IMR-90 (cell line): ENCODE measurements around the gene S100B. TPM values are rescaled to one million over a fixed set of nuclear protein-coding genes. Genes with fewer than 3 reads are reported as not detected.

Experiments used
- ATAC-seq: fragments of 200-7000 bp; cut with Tn5 transposase; 2 replicates; pipeline ENCODE4 v1.9.1; 2020; ENCODE audit warnings: low read depth, mild to moderate bottlenecking, moderate library complexity
- BruUV-seq: library from RNA; stranded (reverse); fragments of 400-500 nt; replicated peaks from 2 replicates; lab custom pipeline; 2021; lab: Mats Ljungman, UMichigan
- CTCF ChIA-PET: fragments of 300-600 bp; formaldehyde crosslinking; extraction: SDS; loops from one replicate; lab custom pipeline; 2021; ENCODE audit warnings: antibody characterized with exemption; lab: Yijun Ruan, JAX
- POLR2A ChIA-PET: fragments of 300-600 bp; sonication (Branson Sonifier 250); formaldehyde crosslinking; loops from one replicate; lab custom pipeline; 2022; ENCODE audit warnings: antibody characterized with exemption; ENCODE audit not compliant: unreplicated experiment; lab: Charles Lee
- DNase-seq: peaks from one replicate; pipeline ENCODE4 v3.0.0; 2013
- H2AFZ ChIP-seq: replicated peaks from 2 replicates; pipeline ENCODE3; 2013; ENCODE audit warnings: low read length, mild to moderate bottlenecking; ENCODE audit not compliant: poor library complexity
- H2AK5ac ChIP-seq: 2 replicates; pipeline ENCODE4 v1.6.1; 2013; ENCODE audit warnings: low read depth, low read length, inconsistent platforms
- H2AK9ac ChIP-seq: replicated peaks from 2 replicates; pipeline ENCODE3; 2013; ENCODE audit warnings: mild to moderate bottlenecking, low read depth, low read length, moderate library complexity; ENCODE audit not compliant: poor library complexity
- H2BK120ac ChIP-seq: 2 replicates; pipeline ENCODE4 v1.6.1; 2013; ENCODE audit warnings: low read depth, low read length, inconsistent platforms
- H2BK15ac ChIP-seq: 3 replicates; pipeline ENCODE4 v1.6.1; 2013; ENCODE audit warnings: low read depth, low read length, inconsistent platforms
- H2BK20ac ChIP-seq: 2 replicates; pipeline ENCODE4 v1.6.1; 2013; ENCODE audit warnings: low read depth, mild to moderate bottlenecking, inconsistent platforms, low read length, moderate library complexity
- H2BK5ac ChIP-seq: 2 replicates; pipeline ENCODE4 v1.6.1; 2013; ENCODE audit warnings: mild to moderate bottlenecking, low read depth, low read length, inconsistent platforms; ENCODE audit not compliant: poor library complexity, severe bottlenecking
- H3K14ac ChIP-seq: replicated peaks from 2 replicates; pipeline ENCODE4 v1.6.1; 2013; ENCODE audit warnings: low read depth, low read length, inconsistent platforms
- H3K18ac ChIP-seq: 2 replicates; pipeline ENCODE4 v1.6.1; 2013; ENCODE audit warnings: low read depth, low read length, control low read depth
- H3K23ac ChIP-seq: 2 replicates; pipeline ENCODE4 v1.6.1; 2013; ENCODE audit warnings: low read depth, low read length, inconsistent platforms
- H3K27ac ChIP-seq: 2 replicates; pipeline ENCODE4 v1.5.1; 2013; ENCODE audit warnings: mild to moderate bottlenecking, control low read depth, low read length; ENCODE audit not compliant: insufficient read depth
- H3K27me3 ChIP-seq: 2 replicates; pipeline ENCODE4 v1.6.1; 2013; ENCODE audit warnings: low read length; ENCODE audit not compliant: control insufficient read depth, insufficient read depth
- H3K36me3 ChIP-seq: 2 replicates; pipeline ENCODE4 v1.6.1; 2013; ENCODE audit warnings: low read length, mixed read lengths; ENCODE audit not compliant: control insufficient read depth, insufficient read depth
- H3K4ac ChIP-seq: 2 replicates; pipeline ENCODE4 v1.6.1; 2013; ENCODE audit warnings: low read depth, low read length, inconsistent platforms
- H3K4me1 ChIP-seq: 2 replicates; pipeline ENCODE4 v1.6.1; 2013; ENCODE audit warnings: low read length, mixed read lengths; ENCODE audit not compliant: control insufficient read depth, insufficient read depth
- H3K4me2 ChIP-seq: 2 replicates; pipeline ENCODE4 v1.6.1; 2013; ENCODE audit warnings: low read depth, mild to moderate bottlenecking, control low read depth, low read length, moderate library complexity
- H3K4me3 ChIP-seq: 2 replicates; pipeline ENCODE4 v1.5.1; 2013; ENCODE audit warnings: low read depth, mild to moderate bottlenecking, control low read depth, low read length, moderate library complexity; ENCODE audit not compliant: insufficient read depth
- H3K56ac ChIP-seq: 2 replicates; pipeline ENCODE4 v1.6.1; 2013; ENCODE audit warnings: low read length, inconsistent platforms; ENCODE audit not compliant: insufficient read depth; ENCODE audit errors: extremely low read depth
- H3K79me1 ChIP-seq, 2 experiments: 2 replicates each; pipeline ENCODE4 v1.6.1; 2013; ENCODE audit warnings: low read length in 2 of 2, inconsistent platforms in 1 of 2, low read depth in 1 of 2
- H3K9ac ChIP-seq: 2 replicates; pipeline ENCODE4 v1.6.1; 2013; ENCODE audit warnings: low read depth, low read length, control low read depth
- H3K9me1 ChIP-seq: 2 replicates; pipeline ENCODE4 v1.6.1; 2013; ENCODE audit warnings: low read length, inconsistent platforms; ENCODE audit not compliant: insufficient read depth
- H3K9me3 ChIP-seq: 2 replicates; pipeline ENCODE4 v1.6.1; 2013; ENCODE audit warnings: low read length; ENCODE audit not compliant: control insufficient read depth, insufficient read depth
- H4K20me1 ChIP-seq: 2 replicates; pipeline ENCODE4 v1.6.1; 2013; ENCODE audit warnings: low read length, inconsistent platforms; ENCODE audit not compliant: insufficient read depth
- H4K5ac ChIP-seq: 2 replicates; pipeline ENCODE4 v1.6.1; 2013; ENCODE audit warnings: mild to moderate bottlenecking, low read depth, low read length, control low read depth
- H4K8ac ChIP-seq, 2 experiments: 2 replicates each; pipeline ENCODE4 v1.6.1; 2013; ENCODE audit warnings: low read depth in 2 of 2, low read length in 2 of 2, control low read depth in 1 of 2, inconsistent platforms in 1 of 2
- H4K91ac ChIP-seq: 2 replicates; pipeline ENCODE4 v1.6.1; 2013; ENCODE audit warnings: low read depth, low read length, inconsistent platforms; ENCODE audit not compliant: insufficient read depth
- CEBPB ChIP-seq: IDR thresholded peaks from 2 replicates; pipeline ENCODE4 v1.6.1; 2012; ENCODE audit warnings: low read depth, low read length, improper control_type of control experiment
- MXI1 ChIP-seq: IDR thresholded peaks from 2 replicates; pipeline ENCODE4 v1.6.1; 2012; ENCODE audit warnings: low read depth, mild to moderate bottlenecking, low read length, moderate library complexity, borderline replicate concordance
- NFE2L2 ChIP-seq: fragments of 150-350 bp; IDR thresholded peaks from 2 replicates; pipeline ENCODE4 v1.6.1; 2016; ENCODE audit warnings: low read depth, mild to moderate bottlenecking, low read length
- RCOR1 ChIP-seq: IDR thresholded peaks from 2 replicates; pipeline ENCODE4 v1.6.1; 2012; ENCODE audit warnings: mild to moderate bottlenecking, low read length, improper control_type of control experiment; ENCODE audit not compliant: insufficient replicate concordance
- RFX5 ChIP-seq: IDR thresholded peaks from 2 replicates; pipeline ENCODE4 v1.8.0; 2012; ENCODE audit warnings: low read depth, mild to moderate bottlenecking, low read length, moderate library complexity
- WGBS, 2 experiments: methylation state at CpG; one replicate each; pipeline versions ENCODE4 v1.1.5 to v1.1.7; 2013; ENCODE audit warnings: missing lambda C conversion rate in 2 of 2; ENCODE audit not compliant: insufficient read length in 1 of 2; ENCODE audit errors: extremely low coverage in 2 of 2; 5-methylcytosine and 5-hydroxymethylcytosine counted together
- dilution Hi-C: fragments of 300-500 bp; cut with HindIII; formaldehyde crosslinking; loops from one replicate; pipeline ENCODE4 v1.14.3; 2018; ENCODE audit warnings: low sequenced_read_pairs; ENCODE audit not compliant: unreplicated experiment
- in situ Hi-C: fragments of 300-500 bp; cut with MboI; formaldehyde crosslinking; loops from 3 replicates; pipeline ENCODE4 v1.14.3; 2019; ENCODE audit warnings: low sequenced_read_pairs, inconsistent platforms, mixed read lengths
- intact Hi-C: fragments of 100-400 bp; cut with micrococcal nuclease; formaldehyde crosslinking; loops from 2 replicates; pipeline ENCODE4 v1.10.0; 2022
- polyA plus RNA-seq, 3 experiments: library from polyadenylated mRNA; depleted of rRNA; stranded (reverse); fragments of >200 nt; gene quantifications; 2 replicates each; pipeline ENCODE4 v1.2.3, GENCODE V29; 2012; ENCODE audit warnings: low replicate concordance in 1 of 3
- total RNA-seq: library from RNA; depleted of rRNA; stranded (reverse); fragments of >200 nt; gene quantifications from 2 replicates; pipeline ENCODE4 v1.2.3, GENCODE V29; 2012

S100B gene
- total and polyA plus RNA-seq, 2 of the 4 experiments (the other 2 are of a cell fraction), result 0.18 to 0.26 TPM

DNA sequence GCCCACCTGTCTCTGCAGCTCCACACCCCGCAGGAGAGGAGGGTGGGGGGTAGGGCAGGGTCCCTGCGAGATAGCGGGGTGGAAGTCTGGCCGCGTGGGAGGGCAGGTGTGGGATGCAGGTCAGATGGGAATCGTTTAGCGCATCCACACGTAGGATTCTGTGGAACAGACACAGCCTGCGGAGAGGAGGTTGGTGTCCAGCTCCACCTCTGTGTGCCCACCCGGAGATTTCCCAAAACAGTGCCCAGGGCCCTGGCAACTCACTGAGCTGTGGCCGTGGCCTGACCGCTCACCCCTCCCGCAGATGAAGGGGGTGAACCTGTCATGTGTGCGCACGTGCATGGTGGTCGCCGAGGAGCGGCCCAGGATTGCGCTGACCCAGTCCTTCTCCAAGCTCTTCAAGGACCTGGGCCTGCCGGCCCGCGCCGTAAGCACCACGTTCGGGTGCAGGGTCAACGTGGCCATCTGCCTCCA lies 46.9 kb downstream of the S100B start:
- Histone ChIP-seq H3K9me1 (no peaks in the 10 kb centered on the region), H3K23ac (no peak overlapping the region), H3K4ac (no peak overlapping the region), H3K4me2 (no peak overlapping the region), H2AK9ac (no peak overlapping the region), H3K14ac (no peak overlapping the region), H3K27me3 (no peaks in the 10 kb centered on the region), H3K56ac (no peak overlapping the region), H2BK5ac (no peak overlapping the region), H2BK120ac (no peak overlapping the region), H3K27ac (no peak overlapping the region), H2BK20ac (no peak overlapping the region), H3K9ac (no peak overlapping the region), H4K91ac (no peak overlapping the region), H3K9me3 (no peaks in the 10 kb centered on the region), H4K20me1 (no peaks in the 10 kb centered on the region), H2BK15ac (no peak overlapping the region), H3K4me3 (no peak overlapping the region), H3K18ac (no peak overlapping the region), H3K4me1 (no peaks in the 10 kb centered on the region), H2AK5ac (no peak overlapping the region), H4K5ac (no peak overlapping the region), H3K36me3 (peaks cover 63% of the 10 kb centered on the region), H3K79me1 (no peaks in the 10 kb centered on the region), H4K8ac (no peak overlapping the region), H2AFZ (no peak overlapping the region)
- 100% methylated on average over 13 of the region's 26 CpGs; no CpG with 5 or more reads in 1 of the 2 experiments for WGBS, 2 experiments
- no TSS peak for BruUV-seq
- ChIA-PET CTCF (no interaction called here), POLR2A (no interaction called here)
- TF ChIP-seq MXI1 (no peak), NFE2L2 (no peak), RFX5 (no peak), CEBPB (no peak), RCOR1 (no peak)
- in situ Hi-C loops, result no loop called here
- ATAC-seq (no peak), DNase-seq (no peak)
- dilution Hi-C loops, result no loop called here
- intact Hi-C loops, result no loop called here
